Naive thymus-derived CD8-positive, alpha-beta T cell (primary cell): ENCODE measurements around the gene B4GALNT3. TPM values are rescaled to one million over a fixed set of nuclear protein-coding genes. Genes with fewer than 3 reads are reported as not detected.

Source experiments
- ATAC-seq, 2 donors: fragments of 150-1000 bp; cut with Tn5 transposase in 1 of 2; sonication (Bioruptor Pico), chemical (Tn5 transposase) in 1 of 2; 1 replicate in 1 of 2; 2 replicates in 1 of 2; pipeline ENCODE4 v1.10.0; 2021; ENCODE audit warnings: mild to moderate bottlenecking in 2 of 2, moderate library complexity in 2 of 2
- POLR2A ChIA-PET: fragments of 350-600 bp; sonication (Branson Sonifier 250); formaldehyde crosslinking; loops from one replicate; lab custom pipeline; 2021; ENCODE audit warnings: antibody characterized with exemption; lab: Charles Lee
- DNase-seq, 10 donors: peaks; one replicate each; pipeline versions ENCODE4 v3.0.0 to v3.0.0-alpha.2; 2020 to 2022
- H3K27ac Mint-ChIP-seq, 10 donors: one replicate each; pipeline ENCODE4 v1.8.0; 2020 to 2022; ENCODE audit warnings: mild to moderate bottlenecking in 10 of 10, mixed read lengths in 10 of 10, moderate library complexity in 4 of 10, inconsistent platforms in 1 of 10
- H3K27me3 Mint-ChIP-seq, 5 donors: one replicate each; pipeline ENCODE4 v1.8.0; 2021 to 2022; ENCODE audit warnings: mixed read lengths in 5 of 5
- H3K36me3 Mint-ChIP-seq, 3 donors: one replicate each; pipeline ENCODE4 v1.8.0; 2020 to 2022; ENCODE audit warnings: mixed read lengths in 3 of 3, mild to moderate bottlenecking in 2 of 3, inconsistent platforms in 1 of 3
- H3K4me1 Mint-ChIP-seq, 4 donors: one replicate each; pipeline ENCODE4 v1.8.0; 2021 to 2022; ENCODE audit warnings: mixed read lengths in 4 of 4
- H3K4me3 Mint-ChIP-seq, 10 donors: one replicate each; pipeline ENCODE4 v1.8.0; 2020 to 2022; ENCODE audit warnings: mild to moderate bottlenecking in 10 of 10, mixed read lengths in 10 of 10, moderate library complexity in 6 of 10, inconsistent platforms in 1 of 10
- H3K9me3 Mint-ChIP-seq, 9 donors: one replicate each; pipeline ENCODE4 v1.8.0; 2020 to 2022; ENCODE audit warnings: mixed read lengths in 9 of 9, mild to moderate bottlenecking in 3 of 9, inconsistent platforms in 1 of 9, moderate library complexity in 1 of 9
- polyA plus RNA-seq, 3 donors: library from polyadenylated mRNA; unstranded; fragments of 300-500 nt; fragmentation: Illumina TruSeq; gene quantifications; one replicate each; pipeline ENCODE4 v1.2.3, GENCODE V29; 2021
- total RNA-seq, 8 experiments: library from RNA in 2 of 8; stranded (reverse) in 2 of 8; gene quantifications; one replicate each; pipeline ENCODE4 v1.2.3 and lab custom pipeline; 2021 to 2026

B4GALNT3 gene
- total and polyA plus RNA-seq, 5 experiments from 2014 or later: 0.14 to 1.8 (median 0.40) TPM

DNA sequence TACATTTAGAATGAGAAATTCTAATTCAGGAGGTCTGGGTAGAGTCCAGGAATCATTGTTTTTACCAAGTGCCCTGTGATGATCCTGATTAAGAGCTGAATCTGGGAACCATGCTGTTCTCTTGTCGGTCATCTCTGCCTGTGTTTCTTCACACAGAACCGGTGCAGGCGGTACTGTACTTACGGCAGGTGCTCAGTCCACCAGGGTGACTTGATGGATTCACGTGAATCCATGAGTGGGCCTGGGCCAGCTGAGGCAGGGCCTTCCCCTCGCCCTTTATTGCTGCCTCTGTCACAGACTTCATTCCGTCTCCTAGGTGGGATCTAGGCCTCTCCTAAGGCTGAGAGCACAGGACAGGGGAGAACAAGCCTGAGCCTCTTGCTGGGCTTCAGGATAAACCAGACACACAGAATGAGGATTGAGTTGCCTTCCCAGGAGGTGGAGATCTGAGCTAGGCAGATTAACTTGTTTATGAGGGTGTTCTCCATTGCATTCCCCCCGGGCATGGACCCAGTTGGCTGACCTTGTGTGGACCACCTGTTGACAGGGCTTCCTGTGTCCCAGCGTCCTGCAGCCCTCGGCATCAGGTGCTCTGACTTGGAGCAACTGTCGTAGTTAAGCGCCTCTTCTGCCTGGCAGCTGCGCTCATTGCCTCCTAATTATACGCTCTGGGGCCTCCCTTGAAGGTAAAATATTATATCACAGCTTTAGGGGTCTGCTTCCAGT is 42.1 kb downstream of the B4GALNT3 start:
- peak overlapping the region in 2 of 10 donors; percentile 28 to 38 for H3K27ac Mint-ChIP-seq
- peaks cover 2 to 25% (median 8%) of the 10 kb centered on the region in 5 donors for H3K27me3 Mint-ChIP-seq
- no peaks in the 10 kb centered on the region for H3K9me3 Mint-ChIP-seq
- POLR2A ChIA-PET: no interaction called here
- H3K4me1 Mint-ChIP-seq: peaks cover 0 to 4% (median 1%) of the 10 kb centered on the region in 4 donors
- ATAC-seq: no peak
- no peak overlapping the region for H3K4me3 Mint-ChIP-seq
- DNase-seq: no peak
- H3K36me3 Mint-ChIP-seq: no peaks in the 10 kb centered on the region

DNA sequence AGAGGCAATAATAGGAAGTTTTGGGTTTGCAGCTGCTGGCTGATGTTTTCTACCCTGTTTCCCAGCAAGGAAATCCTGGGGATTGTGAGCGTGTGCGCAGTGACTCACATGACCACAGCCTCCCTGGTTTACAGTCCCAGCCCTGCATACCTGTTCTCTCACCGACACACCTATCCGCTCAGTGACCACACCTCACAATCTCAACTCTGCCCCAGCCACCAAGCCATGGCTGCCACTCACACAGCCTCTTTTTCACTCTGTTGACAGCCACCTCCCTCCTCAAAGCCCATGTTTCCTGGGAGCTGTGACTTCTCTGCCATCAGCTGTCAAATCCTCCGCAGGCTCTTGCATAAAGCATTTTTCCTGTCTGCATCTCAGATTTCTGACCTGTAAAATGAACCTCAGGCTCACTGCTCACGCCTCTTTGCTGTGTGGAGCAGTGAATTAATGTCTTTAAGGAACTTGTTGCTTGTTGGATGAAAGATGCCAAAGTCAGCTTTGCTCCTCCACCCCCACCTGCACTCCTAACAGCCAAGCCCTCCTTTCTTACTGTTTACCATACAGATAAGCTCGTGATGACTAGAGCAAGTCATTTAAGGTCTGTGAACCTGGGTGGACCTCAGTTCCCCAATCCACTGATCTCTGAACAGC is 43.5 kb downstream of the B4GALNT3 start:
- H3K4me1 Mint-ChIP-seq: peaks cover 0 to 4% (median 1%) of the 10 kb centered on the region in 4 donors
- no peak overlapping the region for H3K4me3 Mint-ChIP-seq
- H3K9me3 Mint-ChIP-seq: no peaks in the 10 kb centered on the region
- POLR2A ChIA-PET: no interaction called here
- ATAC-seq: no peak
- DNase-seq: no peak
- peaks cover 0 to 19% (median 5%) of the 10 kb centered on the region in 5 donors for H3K27me3 Mint-ChIP-seq
- peak overlapping the region in 1 of 10 donors; percentile 78 for H3K27ac Mint-ChIP-seq
- H3K36me3 Mint-ChIP-seq: no peaks in the 10 kb centered on the region

DNA sequence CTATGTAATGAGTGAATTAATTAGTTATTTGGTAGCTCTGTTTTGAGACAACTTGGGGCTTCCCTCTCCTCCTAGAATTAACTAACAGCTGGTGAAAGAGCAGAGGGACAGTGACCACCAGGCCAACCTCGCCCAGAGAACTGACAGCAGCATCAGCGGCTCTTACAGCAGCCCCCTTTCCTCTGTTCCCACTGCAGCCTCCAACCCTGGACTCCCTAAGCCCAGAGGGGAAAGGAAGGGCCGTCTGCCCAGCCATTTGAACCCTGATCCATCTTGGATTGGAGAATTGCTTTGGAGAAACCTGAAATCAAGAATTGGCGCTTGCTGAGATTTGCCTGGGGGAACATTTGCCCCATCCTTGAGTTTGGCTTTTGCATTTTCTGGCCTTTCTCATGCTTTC is 45.5 kb downstream of the B4GALNT3 start:
- POLR2A ChIA-PET: no interaction called here
- Mint-ChIP-seq H3K36me3 (no peaks in the 10 kb centered on the region), H3K4me3 (no peak overlapping the region), H3K4me1 (peaks cover 0 to 4% (median 1%) of the 10 kb centered on the region in 4 donors), H3K27ac (no peak overlapping the region), H3K9me3 (no peaks in the 10 kb centered on the region), H3K27me3 (peaks cover 2 to 24% (median 5%) of the 10 kb centered on the region in 5 donors)
- ATAC-seq (no peak), DNase-seq (no peak)

DNA sequence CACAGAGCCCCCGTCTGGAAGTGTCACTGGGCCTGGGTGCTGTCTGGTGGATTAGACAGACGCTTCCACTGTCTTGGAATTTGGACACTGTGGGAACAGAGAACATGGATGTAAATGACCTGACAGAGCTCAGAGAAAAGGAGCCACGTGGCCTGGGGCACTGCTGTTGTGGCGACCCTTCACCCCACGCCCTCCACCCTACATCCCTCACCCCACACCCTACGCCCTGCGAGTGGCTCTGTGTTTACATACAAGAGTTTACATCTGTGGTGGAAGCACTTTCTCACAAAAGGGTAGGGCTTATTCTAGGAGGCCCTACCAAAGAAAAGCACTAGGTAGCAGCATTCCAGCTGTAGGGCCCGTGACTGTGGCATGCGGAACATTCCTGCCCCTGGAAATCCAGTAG is 47.7 kb downstream of the B4GALNT3 start:
- no peaks in the 10 kb centered on the region for H3K9me3 Mint-ChIP-seq
- H3K36me3 Mint-ChIP-seq: no peaks in the 10 kb centered on the region
- ATAC-seq: no peak
- POLR2A ChIA-PET: no interaction called here
- no peak overlapping the region for H3K4me3 Mint-ChIP-seq
- DNase-seq: no peak
- H3K4me1 Mint-ChIP-seq: peaks cover 0 to 4% (median 0%) of the 10 kb centered on the region in 4 donors
- peaks cover 3 to 26% (median 7%) of the 10 kb centered on the region in 5 donors for H3K27me3 Mint-ChIP-seq
- no peak overlapping the region for H3K27ac Mint-ChIP-seq

DNA sequence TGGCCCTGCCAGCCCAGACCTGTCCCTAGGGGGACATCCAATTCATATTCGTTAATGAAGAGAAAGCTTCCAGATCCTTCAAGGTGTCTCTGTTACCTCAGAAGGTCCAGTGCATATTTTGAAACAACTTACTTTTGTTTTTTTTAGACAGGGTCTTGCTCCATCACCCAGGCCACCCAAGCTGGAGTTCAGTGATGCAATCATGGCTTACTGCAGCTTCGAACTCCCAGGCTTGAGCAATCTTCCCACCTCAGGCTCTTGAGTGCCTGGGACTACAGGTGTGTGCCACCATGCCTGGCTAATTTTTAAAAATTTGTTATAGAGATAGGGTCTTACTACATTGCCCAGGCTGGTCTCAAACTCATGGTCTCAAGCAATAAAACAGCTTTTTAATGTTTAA is 48.4 kb downstream of the B4GALNT3 start:
- Mint-ChIP-seq H3K4me1 (peaks cover 0 to 2% (median 0%) of the 10 kb centered on the region in 4 donors), H3K27me3 (peaks cover 5 to 26% (median 9%) of the 10 kb centered on the region in 5 donors), H3K27ac (no peak overlapping the region), H3K4me3 (no peak overlapping the region), H3K36me3 (no peaks in the 10 kb centered on the region), H3K9me3 (no peaks in the 10 kb centered on the region)
- POLR2A ChIA-PET: no interaction called here
- DNase-seq (no peak), ATAC-seq (no peak)

DNA sequence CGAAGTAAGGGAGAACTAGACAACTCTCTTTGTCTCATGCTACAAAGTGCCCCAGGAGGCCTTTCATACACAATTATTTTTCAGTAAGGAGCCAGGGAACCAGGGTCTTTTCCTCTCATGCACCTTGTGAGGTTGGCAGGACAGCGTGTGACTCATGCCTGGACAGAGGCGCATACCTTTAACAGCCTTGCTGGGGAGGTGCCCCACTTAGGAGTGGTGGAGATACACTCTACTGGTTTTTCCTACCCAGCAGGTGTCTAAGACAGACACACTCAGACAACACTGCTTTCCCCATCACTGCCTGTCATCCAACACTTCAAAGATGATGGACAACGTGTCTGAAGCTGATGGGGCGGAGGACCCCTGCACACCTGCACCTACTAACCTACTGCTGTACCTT is 49.1 kb downstream of the B4GALNT3 start:
- no peaks in the 10 kb centered on the region for H3K36me3 Mint-ChIP-seq
- H3K27ac Mint-ChIP-seq: peak overlapping the region in 1 of 10 donors; percentile 28
- no peak overlapping the region for H3K4me3 Mint-ChIP-seq
- POLR2A ChIA-PET: no interaction called here
- no peak for DNase-seq
- no peaks in the 10 kb centered on the region for H3K4me1 Mint-ChIP-seq
- no peak for ATAC-seq
- H3K27me3 Mint-ChIP-seq: peaks cover 9 to 26% (median 11%) of the 10 kb centered on the region in 5 donors
- H3K9me3 Mint-ChIP-seq: peaks cover 0 to 3% (median 0%) of the 10 kb centered on the region in 9 donors

DNA sequence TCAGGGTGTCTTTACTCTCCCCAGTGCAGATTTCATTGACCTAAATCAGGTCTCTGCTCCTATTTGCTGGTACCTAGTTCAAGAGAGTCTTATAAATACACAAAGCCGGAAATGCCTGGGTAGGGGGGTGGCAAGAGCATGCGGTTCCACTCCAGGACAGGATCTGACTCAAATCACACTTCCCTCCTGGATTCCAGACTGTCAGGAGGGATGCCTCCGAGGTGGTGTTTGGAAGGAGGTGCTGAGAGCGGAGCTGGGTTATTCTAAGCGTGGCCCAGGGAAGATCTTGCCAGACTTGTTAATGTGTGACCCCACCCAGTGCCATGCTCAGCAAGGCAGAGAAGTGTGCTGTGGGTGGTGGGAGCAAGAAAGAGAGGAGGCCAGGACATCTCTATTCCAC is 49.8 kb downstream of the B4GALNT3 start:
- no peaks in the 10 kb centered on the region for H3K4me1 Mint-ChIP-seq
- no peak overlapping the region for H3K4me3 Mint-ChIP-seq
- H3K27me3 Mint-ChIP-seq: peaks cover 10 to 24% (median 15%) of the 10 kb centered on the region in 5 donors
- H3K27ac Mint-ChIP-seq: no peak overlapping the region
- ATAC-seq: no peak
- DNase-seq: no peak
- peaks cover 0 to 3% (median 0%) of the 10 kb centered on the region in 9 donors for H3K9me3 Mint-ChIP-seq
- POLR2A ChIA-PET: no interaction called here
- H3K36me3 Mint-ChIP-seq: no peaks in the 10 kb centered on the region

DNA sequence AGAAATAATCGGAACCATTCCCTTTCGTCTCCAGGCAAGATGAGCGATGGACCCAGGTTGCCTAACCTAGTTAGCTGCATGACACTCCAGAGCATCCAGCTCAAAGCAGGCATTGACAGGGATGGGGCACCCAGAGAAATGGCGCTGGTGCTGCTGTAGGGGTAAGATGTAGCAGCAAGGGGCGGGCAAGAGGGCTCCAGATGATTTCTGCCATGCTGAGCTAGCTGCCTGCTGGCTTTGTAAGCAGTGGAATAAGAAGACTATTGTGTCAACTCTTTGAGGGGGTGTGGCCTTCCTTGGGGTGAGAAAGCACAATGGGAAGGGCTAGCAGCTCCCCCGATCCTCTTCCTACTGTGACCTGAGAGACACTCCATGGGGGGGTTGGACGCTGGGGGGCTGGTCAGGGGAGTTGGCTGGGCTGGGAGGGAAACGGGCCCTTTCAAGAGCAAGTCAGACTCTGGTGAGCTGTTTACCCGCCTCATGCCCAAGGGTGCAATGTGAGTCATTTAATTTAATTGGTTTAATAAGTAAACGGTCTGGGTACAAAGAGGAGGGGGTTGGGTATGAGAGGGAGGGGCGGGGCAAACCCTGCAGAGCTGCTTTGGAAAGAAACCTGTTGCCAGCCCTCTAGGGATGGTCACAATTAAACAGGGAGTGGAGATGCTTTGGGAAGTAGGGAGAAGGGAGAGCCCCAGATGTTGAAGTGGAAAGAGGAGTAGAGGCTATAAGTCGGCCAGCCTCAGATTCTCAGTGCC is 50.5 kb downstream of the B4GALNT3 start:
- Mint-ChIP-seq H3K27me3 (peaks cover 11 to 16% (median 15%) of the 10 kb centered on the region in 5 donors), H3K4me3 (no peak overlapping the region), H3K9me3 (peaks cover 0 to 3% (median 0%) of the 10 kb centered on the region in 9 donors), H3K4me1 (no peaks in the 10 kb centered on the region), H3K36me3 (no peaks in the 10 kb centered on the region), H3K27ac (peak overlapping the region in 1 of 10 donors; percentile 9)
- DNase-seq: no peak
- POLR2A ChIA-PET: no interaction called here
- ATAC-seq: no peak

DNA sequence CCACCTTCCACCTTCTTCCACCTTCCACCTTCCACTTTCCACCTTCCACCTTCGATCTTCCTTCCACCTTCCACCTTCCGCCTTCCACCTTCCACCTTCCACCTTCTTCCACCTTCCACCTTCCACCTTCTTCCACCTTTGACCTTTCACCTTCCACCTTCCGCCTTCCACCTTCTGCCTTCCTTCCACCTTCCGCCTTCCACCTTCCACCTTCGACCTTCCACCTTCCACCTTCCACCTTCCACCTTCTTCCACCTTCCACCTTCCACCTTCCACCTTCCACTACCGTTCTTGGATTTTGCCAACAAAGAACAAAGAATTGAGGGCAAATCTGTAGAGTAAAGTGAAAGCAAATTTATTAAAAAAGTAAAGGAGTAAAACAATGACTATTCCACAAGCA is 53.2 kb downstream of the B4GALNT3 start:
- no peak overlapping the region for H3K27ac Mint-ChIP-seq
- DNase-seq: no peak
- H3K4me3 Mint-ChIP-seq: no peak overlapping the region
- ATAC-seq: no peak
- peaks cover 11 to 17% (median 13%) of the 10 kb centered on the region in 5 donors for H3K27me3 Mint-ChIP-seq
- no peaks in the 10 kb centered on the region for H3K36me3 Mint-ChIP-seq
- no peaks in the 10 kb centered on the region for H3K4me1 Mint-ChIP-seq
- POLR2A ChIA-PET: no interaction called here
- H3K9me3 Mint-ChIP-seq: peaks cover 0 to 3% (median 0%) of the 10 kb centered on the region in 9 donors

DNA sequence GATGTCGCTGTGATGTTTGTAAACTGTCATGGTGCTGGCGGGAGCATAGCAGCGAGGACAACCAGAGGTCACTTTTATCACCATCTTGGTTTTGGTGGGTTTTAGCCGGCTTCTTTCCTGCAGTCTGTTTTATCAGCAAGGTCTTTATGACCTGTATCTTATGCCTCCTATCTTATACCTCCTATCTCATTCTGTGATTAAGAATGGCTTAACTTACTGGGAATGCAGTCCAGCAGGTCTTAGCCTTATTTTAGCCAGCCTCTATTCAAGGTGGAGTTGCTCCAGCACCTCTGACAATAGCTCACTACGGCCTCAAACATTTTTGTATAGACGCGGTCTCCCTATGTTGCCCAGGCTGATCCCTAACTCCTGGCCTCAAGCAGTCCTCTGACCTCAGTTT is 53.7 kb downstream of the B4GALNT3 start:
- no peak for ATAC-seq
- POLR2A ChIA-PET: no interaction called here
- Mint-ChIP-seq H3K4me3 (no peak overlapping the region), H3K36me3 (no peaks in the 10 kb centered on the region), H3K4me1 (no peaks in the 10 kb centered on the region), H3K27me3 (peaks cover 11 to 17% (median 13%) of the 10 kb centered on the region in 5 donors), H3K27ac (no peak overlapping the region), H3K9me3 (peaks cover 0 to 3% (median 0%) of the 10 kb centered on the region in 9 donors)
- DNase-seq: no peak

DNA sequence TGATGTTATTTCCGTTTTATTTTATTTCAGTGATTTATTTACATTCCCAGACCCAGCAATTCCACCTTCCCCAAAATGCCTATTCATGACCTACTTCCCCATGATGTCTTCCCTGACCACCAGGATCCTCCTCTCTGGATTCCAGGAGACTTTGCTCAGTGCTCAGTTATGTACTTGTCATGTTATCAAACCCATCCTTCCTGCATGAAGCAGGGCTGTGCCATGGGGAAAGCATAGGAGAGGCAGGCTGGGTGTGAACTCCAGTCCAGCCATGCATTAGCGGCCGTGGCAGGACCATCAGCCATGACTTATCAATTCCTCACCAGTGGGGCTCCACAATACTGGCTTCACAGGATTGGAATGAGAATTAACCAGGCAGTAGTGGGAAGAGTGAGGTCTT is 57.8 kb downstream of the B4GALNT3 start:
- ATAC-seq (no peak), DNase-seq (no peak)
- no peak overlapping the region for H3K4me3 Mint-ChIP-seq
- H3K9me3 Mint-ChIP-seq: peaks cover 0 to 3% (median 0%) of the 10 kb centered on the region in 9 donors
- no peaks in the 10 kb centered on the region for H3K36me3 Mint-ChIP-seq
- no peaks in the 10 kb centered on the region for H3K4me1 Mint-ChIP-seq
- POLR2A ChIA-PET: no interaction called here
- peaks cover 9 to 39% (median 17%) of the 10 kb centered on the region in 5 donors for H3K27me3 Mint-ChIP-seq
- H3K27ac Mint-ChIP-seq: no peak overlapping the region

DNA sequence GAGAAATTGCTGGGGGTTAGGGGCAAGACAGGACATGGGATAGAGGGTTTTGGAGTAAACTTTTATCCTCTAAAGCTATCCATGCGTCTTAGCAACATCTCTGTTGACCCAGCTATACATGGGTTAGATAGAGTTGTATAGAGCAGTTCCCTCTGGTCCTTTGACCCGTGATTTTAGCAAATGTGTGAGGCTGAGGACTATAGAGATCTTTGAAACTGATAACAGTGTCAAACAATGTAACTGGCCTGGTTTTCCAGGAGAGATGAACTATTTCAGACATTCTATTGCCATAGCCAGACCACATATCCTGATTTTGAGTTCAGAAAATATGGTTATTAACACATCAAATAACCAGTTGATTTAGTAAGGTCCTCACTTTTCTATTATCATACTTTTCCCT is 60.4 kb downstream of the B4GALNT3 start:
- ATAC-seq: no peak
- Mint-ChIP-seq H3K9me3 (no peaks in the 10 kb centered on the region), H3K4me3 (no peak overlapping the region), H3K36me3 (no peaks in the 10 kb centered on the region), H3K27ac (no peak overlapping the region), H3K4me1 (no peaks in the 10 kb centered on the region), H3K27me3 (peaks cover 0 to 29% (median 18%) of the 10 kb centered on the region in 5 donors)
- POLR2A ChIA-PET: no interaction called here
- DNase-seq: no peak
